WI38 (cell line): ENCODE measurements around the gene MTNR1B.

ENCODE experiments used
- H3K4me3 ChIP-seq: 2 replicates; pipeline ENCODE4 v1.5.1; 2011; ENCODE audit warnings: low read depth, mild to moderate bottlenecking, control low read depth, low read length
- TF ChIP-seq, protein P1 (sequence below): IDR thresholded peaks from 2 replicates; pipeline ENCODE4 v1.5.1; 2012; ENCODE audit warnings: low read depth, mild to moderate bottlenecking, control low read depth, low read length

The MTNR1B gene

DNA sequence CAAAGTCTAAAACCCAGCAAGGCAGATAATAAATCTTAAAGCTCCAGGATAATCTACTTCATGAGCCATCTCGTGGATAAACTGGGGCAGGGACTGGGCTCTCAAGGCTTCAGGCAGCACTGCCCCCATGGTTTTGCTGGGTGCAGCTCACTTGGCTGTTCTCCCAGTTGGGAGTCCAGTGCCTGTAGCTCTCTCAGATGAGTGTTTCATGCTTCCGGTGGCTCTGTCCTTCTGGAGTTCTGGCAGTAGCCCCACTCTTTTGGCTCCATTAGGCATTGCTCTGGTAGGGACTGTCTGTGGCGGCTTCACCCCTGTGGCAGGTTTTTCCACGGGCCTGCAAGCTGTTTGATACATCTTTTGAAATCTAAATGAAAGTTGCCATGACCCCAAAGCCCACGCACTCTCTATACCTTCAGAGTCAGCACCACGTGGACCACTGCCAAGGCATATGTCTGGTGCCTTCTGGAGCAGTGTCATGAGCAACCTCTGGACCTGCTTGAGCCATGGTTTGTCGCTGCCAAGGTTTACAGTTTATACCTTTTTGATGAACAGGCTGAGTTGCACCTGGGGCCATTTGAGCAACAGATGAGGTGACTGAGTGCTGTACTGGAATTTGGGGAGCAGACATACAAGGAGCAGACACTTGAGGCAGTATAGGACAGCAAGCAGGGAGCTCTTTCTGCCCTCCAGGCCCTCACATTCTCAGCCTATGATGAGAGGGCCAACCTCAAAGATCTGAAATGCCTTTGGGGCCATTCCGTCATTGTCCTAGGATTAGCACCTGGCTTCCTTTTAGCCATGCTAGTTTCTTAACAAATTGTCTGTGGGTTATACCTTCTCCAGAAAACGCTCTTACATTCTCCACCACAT is 48.6 kb downstream of the MTNR1B start:
- TF ChIP-seq, protein P1, sequence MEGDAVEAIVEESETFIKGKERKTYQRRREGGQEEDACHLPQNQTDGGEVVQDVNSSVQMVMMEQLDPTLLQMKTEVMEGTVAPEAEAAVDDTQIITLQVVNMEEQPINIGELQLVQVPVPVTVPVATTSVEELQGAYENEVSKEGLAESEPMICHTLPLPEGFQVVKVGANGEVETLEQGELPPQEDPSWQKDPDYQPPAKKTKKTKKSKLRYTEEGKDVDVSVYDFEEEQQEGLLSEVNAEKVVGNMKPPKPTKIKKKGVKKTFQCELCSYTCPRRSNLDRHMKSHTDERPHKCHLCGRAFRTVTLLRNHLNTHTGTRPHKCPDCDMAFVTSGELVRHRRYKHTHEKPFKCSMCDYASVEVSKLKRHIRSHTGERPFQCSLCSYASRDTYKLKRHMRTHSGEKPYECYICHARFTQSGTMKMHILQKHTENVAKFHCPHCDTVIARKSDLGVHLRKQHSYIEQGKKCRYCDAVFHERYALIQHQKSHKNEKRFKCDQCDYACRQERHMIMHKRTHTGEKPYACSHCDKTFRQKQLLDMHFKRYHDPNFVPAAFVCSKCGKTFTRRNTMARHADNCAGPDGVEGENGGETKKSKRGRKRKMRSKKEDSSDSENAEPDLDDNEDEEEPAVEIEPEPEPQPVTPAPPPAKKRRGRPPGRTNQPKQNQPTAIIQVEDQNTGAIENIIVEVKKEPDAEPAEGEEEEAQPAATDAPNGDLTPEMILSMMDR: no peak
- H3K4me3 ChIP-seq: no peak overlapping the region

DNA sequence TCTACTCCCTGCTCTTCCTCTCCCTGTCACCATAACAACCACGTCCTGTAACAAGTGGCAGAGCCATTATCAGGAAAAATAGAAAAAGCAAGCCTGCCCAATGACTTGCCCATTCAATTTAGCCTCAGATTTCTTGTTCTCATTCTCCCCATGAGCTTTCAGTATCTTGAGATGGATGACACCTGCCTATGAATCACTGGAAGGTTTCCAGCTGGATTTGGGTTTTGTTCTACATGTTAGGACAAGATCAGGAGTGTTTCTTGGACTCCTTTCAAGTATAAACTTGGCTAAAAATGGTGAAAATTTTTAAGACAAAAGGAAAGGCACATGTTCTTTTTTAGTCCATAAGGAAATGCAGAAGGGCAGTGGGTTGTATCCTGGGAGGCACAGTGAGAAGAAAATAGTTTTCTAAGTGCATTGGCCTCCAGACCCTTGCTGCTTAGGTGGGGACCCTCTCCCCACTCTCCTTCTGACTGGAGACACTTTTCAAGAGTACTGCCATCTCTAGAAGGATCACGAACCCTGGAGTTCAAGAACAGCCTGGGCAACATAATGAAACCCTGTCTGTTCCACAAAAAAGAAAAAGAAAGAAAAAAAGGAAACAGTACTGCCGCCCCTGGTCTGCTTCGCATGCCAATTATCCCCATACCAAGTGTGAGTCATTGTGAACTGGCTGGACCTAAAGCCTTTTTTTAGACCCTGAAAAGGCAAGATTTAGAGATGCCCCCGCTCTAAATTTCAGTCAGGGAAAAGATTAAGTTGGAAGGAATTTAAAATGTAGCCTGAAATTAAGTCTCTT is 51.0 kb downstream of the MTNR1B start:
- peak overlapping the region; percentile 32 for H3K4me3 ChIP-seq
- TF ChIP-seq, protein P1: no peak

DNA sequence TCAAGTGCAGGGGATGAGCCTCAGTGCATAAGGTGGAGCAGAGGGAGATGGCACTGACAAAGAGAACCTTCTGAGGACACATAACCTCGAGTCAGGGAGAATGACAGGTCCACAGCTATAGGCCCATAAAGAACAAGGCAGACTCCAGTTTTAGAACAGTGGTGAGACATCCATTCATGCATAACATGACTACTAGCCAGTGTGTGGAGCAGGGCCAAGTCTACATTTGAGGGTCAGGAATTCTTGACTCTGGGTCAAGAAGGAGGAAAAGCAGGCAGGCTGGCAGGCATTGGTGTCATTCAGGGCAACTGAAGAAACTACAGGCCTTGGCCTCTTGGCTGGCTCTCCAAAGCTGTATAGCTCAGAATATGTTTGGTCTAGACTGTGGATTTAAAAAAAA is 54.9 kb downstream of the MTNR1B start:
- no peak overlapping the region for H3K4me3 ChIP-seq
- TF ChIP-seq, protein P1: no peak

DNA sequence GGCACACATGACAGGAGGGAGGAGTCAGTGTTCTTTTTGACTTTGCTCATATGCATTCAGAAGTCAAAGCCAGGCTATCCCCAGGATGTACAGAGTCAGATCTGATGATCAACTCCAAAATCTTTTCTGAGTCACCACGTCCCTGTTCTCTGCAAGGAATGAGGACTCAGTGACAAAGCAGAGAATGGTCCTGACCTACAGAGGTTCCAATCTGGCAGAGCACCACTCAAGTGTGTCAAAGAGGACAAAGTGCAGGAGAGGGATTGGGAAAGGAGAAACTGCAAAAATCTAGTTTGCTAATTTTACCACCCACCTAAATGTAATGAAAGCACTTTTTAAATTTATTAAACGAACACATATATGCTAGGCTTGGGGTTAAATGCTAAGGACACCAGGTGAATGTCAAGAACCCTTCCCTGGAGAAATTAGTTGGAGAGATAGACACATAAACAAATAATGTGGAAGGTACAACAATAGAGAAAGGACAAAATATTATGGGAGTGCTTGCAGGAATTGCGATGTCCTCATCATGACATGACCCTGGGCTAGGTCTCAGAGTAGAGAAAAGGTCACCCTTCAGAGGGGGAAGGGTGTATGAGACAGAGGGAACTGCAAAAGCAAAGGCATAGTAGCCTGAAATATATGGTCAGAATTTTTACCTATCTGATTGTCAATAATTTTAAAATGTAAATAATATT is 56.3 kb downstream of the MTNR1B start:
- TF ChIP-seq, protein P1: no peak
- no peak overlapping the region for H3K4me3 ChIP-seq

DNA sequence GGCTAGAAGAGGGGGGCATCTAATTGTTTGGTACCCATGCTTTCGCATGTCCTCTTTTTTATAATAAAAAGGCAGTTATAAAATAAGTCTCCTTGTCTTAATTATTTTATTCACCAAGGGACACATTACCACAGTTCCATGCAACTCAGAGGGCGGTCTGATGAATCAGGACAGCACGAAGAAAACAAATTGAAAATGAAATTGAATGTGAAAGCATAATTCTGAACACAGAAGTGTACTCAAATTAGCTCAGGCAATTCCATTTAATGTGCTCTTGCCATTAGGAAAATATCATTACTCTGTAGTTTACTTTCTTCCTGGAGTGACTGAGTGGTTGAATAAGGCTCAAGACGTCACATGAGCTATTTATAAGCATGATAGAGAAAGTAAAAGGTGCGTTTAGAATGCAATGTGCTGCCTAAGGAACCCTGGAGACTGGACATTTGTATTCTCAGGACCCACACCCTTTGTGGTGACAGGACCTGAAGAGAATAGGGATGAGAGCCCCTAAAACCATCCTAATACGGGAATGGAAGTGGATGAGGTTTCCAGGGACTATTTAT is 59.6 kb downstream of the MTNR1B start:
- TF ChIP-seq, protein P1: no peak
- no peak overlapping the region for H3K4me3 ChIP-seq

DNA sequence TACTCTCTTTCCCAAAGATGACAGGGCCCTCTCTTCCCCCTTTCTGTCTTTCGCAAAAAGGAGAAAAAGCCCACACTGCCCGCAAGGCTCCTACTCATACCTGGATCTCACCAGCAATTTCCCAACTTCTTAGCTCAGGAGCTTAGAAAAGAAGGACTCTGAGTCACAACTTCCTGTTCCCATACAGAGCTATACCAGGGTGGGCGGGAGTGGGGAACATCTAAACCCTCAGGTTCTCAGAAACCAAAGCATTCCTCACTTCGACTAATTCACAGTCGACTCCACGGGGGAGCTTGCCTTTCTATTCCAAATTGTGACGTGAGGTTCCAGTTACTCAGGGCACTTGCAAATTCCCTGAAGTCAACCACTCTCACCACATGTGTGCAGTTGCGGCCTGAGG is 61.9 kb downstream of the MTNR1B start:
- no peak overlapping the region for H3K4me3 ChIP-seq
- TF ChIP-seq, protein P1: no peak
